ENCODE data around the gene UBE2I. TPM values are rescaled to one million over a fixed set of nuclear protein-coding genes. Genes with fewer than 3 reads are reported as not detected.
"Not testable (repeated sequence)": the region's sequence is repeated elsewhere in the genome, so short reads cannot be mapped to it uniquely, and the experiment has no call there.

UBE2I gene
- total RNA-seq, 1 experiment from 2014 or later = 53.7 TPM

- not testable (repeated sequence) for H3K9me2 ChIP-seq (replicated peaks; ENCODE audit: insufficient read depth, low read length); H3K27ac ChIP-seq (ENCODE audit: low read length); H3K36me3 ChIP-seq (ENCODE audit: insufficient read depth, low read length); H4K20me1 ChIP-seq (ENCODE audit: insufficient read depth, low read depth, low read length); H3K9ac ChIP-seq (ENCODE audit: low read length); H2AFZ ChIP-seq (ENCODE audit: low read length); H3K79me2 ChIP-seq (ENCODE audit: low read length); H3K27me3 ChIP-seq (ENCODE audit: low read length); H3K4me2 ChIP-seq (ENCODE audit: low read depth, low read length, poor library complexity, severe bottlenecking); H3K9me3 ChIP-seq (ENCODE audit: low read length); DNase-seq; H3K4me3 ChIP-seq (ENCODE audit: low read length)
- peaks cover 11% of the 10 kb centered on the region for H3K4me1 ChIP-seq (ENCODE audit: low read length)
Measured at GRCh38 chr16:1292808-1293207, 16.6 kb upstream of the UBE2I start.

GRCh38 chr16:1293921-1294656 is 15.3 kb upstream of the UBE2I start:
- no peak overlapping the region for H3K4me2 ChIP-seq (ENCODE audit: low read depth, low read length, poor library complexity, severe bottlenecking)
- peaks cover 11% of the 10 kb centered on the region for H3K4me1 ChIP-seq (ENCODE audit: low read length)
- H3K9ac ChIP-seq (ENCODE audit: low read length) = no peak overlapping the region
- H3K4me3 ChIP-seq (ENCODE audit: low read length) = no peak overlapping the region
- H3K9me2 ChIP-seq (replicated peaks; ENCODE audit: insufficient read depth, low read length) = no peaks in the 10 kb centered on the region
- H3K27me3 ChIP-seq (ENCODE audit: low read length) = no peaks in the 10 kb centered on the region
- H4K20me1 ChIP-seq (ENCODE audit: insufficient read depth, low read depth, low read length) = 0 out of 2 replicates have a peak, but pooled peaks cover 3% of the 10 kb centered on the region
- no peak overlapping the region for H2AFZ ChIP-seq (ENCODE audit: low read length)
- H3K79me2 ChIP-seq (ENCODE audit: low read length) = no peaks in the 10 kb centered on the region
- H3K36me3 ChIP-seq (ENCODE audit: insufficient read depth, low read length) = no peaks in the 10 kb centered on the region
- H3K27ac ChIP-seq (ENCODE audit: low read length) = no peak overlapping the region
- H3K9me3 ChIP-seq (ENCODE audit: low read length) = no peaks in the 10 kb centered on the region
- DNase-seq = peak; percentile 70

GRCh38 chr16:1295465-1295864 is 14.0 kb upstream of the UBE2I start:
- H3K79me2 ChIP-seq (ENCODE audit: low read length) = no peaks in the 10 kb centered on the region
- H3K4me1 ChIP-seq (ENCODE audit: low read length) = peaks cover 11% of the 10 kb centered on the region
- no peaks in the 10 kb centered on the region for H3K9me2 ChIP-seq (replicated peaks; ENCODE audit: insufficient read depth, low read length)
- H3K9me3 ChIP-seq (ENCODE audit: low read length) = no peaks in the 10 kb centered on the region
- peaks cover 3% of the 10 kb centered on the region; the same call in 1 of the 2 replicates for H4K20me1 ChIP-seq (ENCODE audit: insufficient read depth, low read depth, low read length)
- no peak overlapping the region for H3K4me2 ChIP-seq (ENCODE audit: low read depth, low read length, poor library complexity, severe bottlenecking)
- no peaks in the 10 kb centered on the region for H3K27me3 ChIP-seq (ENCODE audit: low read length)
- H3K27ac ChIP-seq (ENCODE audit: low read length) = no peak overlapping the region
- no peak overlapping the region for H3K4me3 ChIP-seq (ENCODE audit: low read length)
- no peak for DNase-seq
- no peaks in the 10 kb centered on the region for H3K36me3 ChIP-seq (ENCODE audit: insufficient read depth, low read length)
- H3K9ac ChIP-seq (ENCODE audit: low read length) = no peak overlapping the region
- no peak overlapping the region for H2AFZ ChIP-seq (ENCODE audit: low read length)

DNA sequence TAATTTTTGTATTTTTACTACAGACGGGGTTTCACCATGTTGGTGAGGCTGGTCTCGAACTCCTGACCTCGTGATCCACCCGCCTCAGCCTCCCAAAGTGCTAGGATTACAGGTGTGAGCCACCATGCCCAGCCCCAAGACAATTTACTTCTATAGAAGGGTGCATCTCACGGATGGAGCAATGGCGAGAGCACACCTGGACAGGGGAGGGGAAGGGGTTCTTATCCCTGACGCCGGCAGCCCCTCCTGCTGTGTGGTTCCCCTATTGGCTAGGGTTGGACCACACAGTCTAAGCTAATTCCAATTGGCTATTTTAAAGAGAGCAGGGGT is 12.8 kb upstream of the UBE2I start:
- not testable (repeated sequence) for H3K9me2 ChIP-seq (replicated peaks; ENCODE audit: insufficient read depth, low read length); H2AFZ ChIP-seq (ENCODE audit: low read length); H3K9ac ChIP-seq (ENCODE audit: low read length); H4K20me1 ChIP-seq (ENCODE audit: insufficient read depth, low read depth, low read length); H3K79me2 ChIP-seq (ENCODE audit: low read length); H3K9me3 ChIP-seq (ENCODE audit: low read length); H3K27ac ChIP-seq (ENCODE audit: low read length); H3K27me3 ChIP-seq (ENCODE audit: low read length); DNase-seq; H3K36me3 ChIP-seq (ENCODE audit: insufficient read depth, low read length); H3K4me2 ChIP-seq (ENCODE audit: low read depth, low read length, poor library complexity, severe bottlenecking); H3K4me3 ChIP-seq (ENCODE audit: low read length)
- peaks cover 11% of the 10 kb centered on the region for H3K4me1 ChIP-seq (ENCODE audit: low read length)

DNA sequence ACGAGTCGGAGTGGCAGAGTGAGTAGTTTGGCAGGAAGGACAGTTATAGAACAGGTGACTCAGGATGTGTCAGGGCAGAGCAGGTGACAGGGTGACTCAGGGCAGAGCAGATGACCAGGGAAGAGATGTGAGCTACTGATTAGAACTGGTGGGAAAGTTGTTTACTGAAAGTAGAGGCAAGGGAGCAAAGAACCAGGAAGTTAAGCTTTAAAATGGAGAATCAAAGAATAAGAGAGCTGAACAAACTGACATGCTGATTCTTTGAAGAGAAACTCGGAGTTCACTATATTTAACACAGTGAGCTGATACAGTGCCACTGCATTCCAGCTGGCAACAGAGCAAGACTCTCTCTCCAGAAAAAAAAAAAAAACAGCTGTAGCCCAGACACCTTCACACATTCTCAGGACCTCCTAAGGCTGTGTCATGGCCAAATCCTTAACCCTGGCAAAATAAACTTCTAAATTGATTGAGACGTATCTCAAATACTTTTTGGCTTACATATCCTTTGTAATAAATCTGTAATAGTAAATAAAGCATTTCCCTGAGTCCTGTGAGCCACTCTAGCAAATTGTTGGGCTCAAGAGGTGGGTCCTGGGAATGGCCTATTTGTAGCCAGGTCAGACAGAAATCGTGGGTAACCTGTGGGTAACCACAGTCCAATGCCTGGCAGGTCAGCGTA is 12.3 kb upstream of the UBE2I start:
- DNase-seq = no peak
- Histone ChIP-seq H2AFZ (ENCODE audit: low read length) (no peak overlapping the region), H3K4me3 (ENCODE audit: low read length) (no peak overlapping the region), H3K9me3 (ENCODE audit: low read length) (no peaks in the 10 kb centered on the region), H3K27me3 (ENCODE audit: low read length) (no peaks in the 10 kb centered on the region), H3K4me1 (ENCODE audit: low read length) (peaks cover 11% of the 10 kb centered on the region), H3K9ac (ENCODE audit: low read length) (no peak overlapping the region), H4K20me1 (ENCODE audit: insufficient read depth, low read depth, low read length) (peaks cover 6% of the 10 kb centered on the region; the same call in 1 of the 2 replicates), H3K9me2 (replicated peaks; ENCODE audit: insufficient read depth, low read length) (no peaks in the 10 kb centered on the region), H3K36me3 (ENCODE audit: insufficient read depth, low read length) (no peaks in the 10 kb centered on the region), H3K27ac (ENCODE audit: low read length) (no peak overlapping the region), H3K79me2 (ENCODE audit: low read length) (no peaks in the 10 kb centered on the region), H3K4me2 (ENCODE audit: low read depth, low read length, poor library complexity, severe bottlenecking) (no peak overlapping the region)

- H3K79me2 ChIP-seq (ENCODE audit: low read length) = no peaks in the 10 kb centered on the region
- no peak overlapping the region for H3K27ac ChIP-seq (ENCODE audit: low read length)
- H3K36me3 ChIP-seq (ENCODE audit: insufficient read depth, low read length) = no peaks in the 10 kb centered on the region
- peaks cover 6% of the 10 kb centered on the region; the same call in 1 of the 2 replicates for H4K20me1 ChIP-seq (ENCODE audit: insufficient read depth, low read depth, low read length)
- H3K4me2 ChIP-seq (ENCODE audit: low read depth, low read length, poor library complexity, severe bottlenecking) = no peak overlapping the region
- H3K4me3 ChIP-seq (ENCODE audit: low read length) = no peak overlapping the region
- no peaks in the 10 kb centered on the region for H3K27me3 ChIP-seq (ENCODE audit: low read length)
- H3K9ac ChIP-seq (ENCODE audit: low read length) = no peak overlapping the region
- no peaks in the 10 kb centered on the region for H3K9me2 ChIP-seq (replicated peaks; ENCODE audit: insufficient read depth, low read length)
- no peaks in the 10 kb centered on the region for H3K9me3 ChIP-seq (ENCODE audit: low read length)
- no peak for DNase-seq
- peaks cover 9% of the 10 kb centered on the region for H3K4me1 ChIP-seq (ENCODE audit: low read length)
- H2AFZ ChIP-seq (ENCODE audit: low read length) = no peak overlapping the region
Measured at GRCh38 chr16:1298406-1298805, 11.0 kb upstream of the UBE2I start.

DNA sequence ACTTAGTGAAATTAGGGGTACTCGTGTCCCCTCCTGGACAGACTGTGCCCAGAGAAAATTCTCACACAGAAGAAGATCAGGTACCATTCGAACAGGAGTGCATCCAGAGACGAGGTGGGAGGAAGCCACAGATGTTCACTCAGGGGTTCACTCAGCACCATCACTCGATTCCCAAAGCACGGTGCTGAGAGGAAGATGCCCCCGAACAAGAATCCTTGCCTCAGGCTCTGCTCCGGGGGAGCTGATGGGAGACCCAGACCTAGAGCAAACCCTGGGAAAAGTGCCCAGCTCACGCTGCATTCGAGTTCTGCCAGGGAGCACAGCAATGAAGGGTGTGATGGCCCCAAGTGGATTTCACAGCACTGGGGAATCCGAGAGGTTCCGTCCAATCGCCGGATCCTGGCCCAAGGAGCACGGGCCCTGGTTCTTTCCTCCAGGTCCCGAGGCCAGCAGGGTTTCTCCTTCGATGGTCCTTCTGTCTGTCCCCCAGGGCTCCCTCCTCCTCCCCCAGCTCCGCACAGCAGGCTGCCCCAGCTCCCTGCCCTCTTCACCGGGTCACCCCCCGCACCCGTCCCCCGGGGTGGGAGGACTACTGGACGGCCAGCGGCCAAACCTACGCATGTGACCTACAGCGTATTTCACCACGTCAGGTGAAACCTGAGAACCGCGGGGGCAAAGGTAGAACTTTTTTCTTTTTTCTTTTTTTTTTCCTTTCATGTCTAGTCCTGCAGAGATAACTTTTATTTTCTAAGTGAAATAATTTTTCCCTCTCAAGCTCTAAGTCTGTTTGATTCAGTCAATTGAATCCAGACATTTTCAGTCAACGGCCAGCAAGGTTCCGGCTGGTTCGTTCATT is 10.2 kb upstream of the UBE2I start:
- Histone ChIP-seq H3K27ac (ENCODE audit: low read length) (no peak overlapping the region), H3K4me2 (ENCODE audit: low read depth, low read length, poor library complexity, severe bottlenecking) (no peak overlapping the region), H3K4me3 (ENCODE audit: low read length) (no peak overlapping the region), H3K9me2 (replicated peaks; ENCODE audit: insufficient read depth, low read length) (no peaks in the 10 kb centered on the region), H2AFZ (ENCODE audit: low read length) (no peak overlapping the region), H4K20me1 (ENCODE audit: insufficient read depth, low read depth, low read length) (peaks cover 6% of the 10 kb centered on the region; the same call in 1 of the 2 replicates), H3K4me1 (ENCODE audit: low read length) (peaks cover 10% of the 10 kb centered on the region), H3K9me3 (ENCODE audit: low read length) (no peaks in the 10 kb centered on the region), H3K36me3 (ENCODE audit: insufficient read depth, low read length) (no peaks in the 10 kb centered on the region), H3K9ac (ENCODE audit: low read length) (no peak overlapping the region), H3K79me2 (ENCODE audit: low read length) (no peaks in the 10 kb centered on the region), H3K27me3 (ENCODE audit: low read length) (no peaks in the 10 kb centered on the region)
- no peak for DNase-seq

DNA sequence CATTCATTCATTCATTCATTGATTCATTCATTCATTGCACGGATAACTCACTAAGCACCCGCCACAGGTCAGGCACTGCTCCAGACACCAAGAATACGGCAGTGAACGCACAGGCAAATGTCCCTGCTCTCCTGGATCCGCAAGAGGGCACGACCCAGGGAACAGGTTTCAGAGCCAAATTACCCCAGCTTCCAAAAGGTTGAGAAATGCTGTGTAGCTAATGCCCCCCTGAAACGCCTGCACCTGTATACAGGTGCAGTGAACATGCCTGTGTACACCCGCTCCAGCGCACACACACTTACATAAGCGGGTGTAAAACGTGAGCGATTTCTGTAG is 9.6 kb upstream of the UBE2I start:
- no peak overlapping the region for H3K4me2 ChIP-seq (ENCODE audit: low read depth, low read length, poor library complexity, severe bottlenecking)

More for the DNA sequence above, 9.6 kb upstream of the UBE2I start:
- Histone ChIP-seq H3K79me2 (ENCODE audit: low read length) (no peaks in the 10 kb centered on the region), H3K27me3 (ENCODE audit: low read length) (no peaks in the 10 kb centered on the region), H3K27ac (ENCODE audit: low read length) (no peak overlapping the region), H3K9me2 (replicated peaks; ENCODE audit: insufficient read depth, low read length) (no peaks in the 10 kb centered on the region), H2AFZ (ENCODE audit: low read length) (no peak overlapping the region), H3K4me1 (ENCODE audit: low read length) (peaks cover 11% of the 10 kb centered on the region; the same call in 1 of the 2 replicates), H4K20me1 (ENCODE audit: insufficient read depth, low read depth, low read length) (peaks cover 6% of the 10 kb centered on the region; the same call in 1 of the 2 replicates), H3K36me3 (ENCODE audit: insufficient read depth, low read length) (no peaks in the 10 kb centered on the region), H3K4me3 (ENCODE audit: low read length) (no peak overlapping the region), H3K9ac (ENCODE audit: low read length) (no peak overlapping the region), H3K9me3 (ENCODE audit: low read length) (no peaks in the 10 kb centered on the region)
- DNase-seq = no peak
